DMS 273 (cell line): ENCODE measurements around the gene PPIA.
A peak's percentile ranks its signal among the peaks of the same experiment; 100 is the strongest.

Source experiments
- DNase-seq: peaks from one replicate; lab custom pipeline; 2025; ENCODE audit not compliant: unreplicated experiment; lab: John Stamatoyannopoulos, UW

The PPIA gene

GRCh38 chr7:44796504-44797328, at the start of gene PPIA:
Gene PPIA, plus strand, starts transcription at chr7:44796681. Its CDS starts 44 bp downstream, at chr7:44796725.
- DNase-seq: peak; percentile 100

DNA sequence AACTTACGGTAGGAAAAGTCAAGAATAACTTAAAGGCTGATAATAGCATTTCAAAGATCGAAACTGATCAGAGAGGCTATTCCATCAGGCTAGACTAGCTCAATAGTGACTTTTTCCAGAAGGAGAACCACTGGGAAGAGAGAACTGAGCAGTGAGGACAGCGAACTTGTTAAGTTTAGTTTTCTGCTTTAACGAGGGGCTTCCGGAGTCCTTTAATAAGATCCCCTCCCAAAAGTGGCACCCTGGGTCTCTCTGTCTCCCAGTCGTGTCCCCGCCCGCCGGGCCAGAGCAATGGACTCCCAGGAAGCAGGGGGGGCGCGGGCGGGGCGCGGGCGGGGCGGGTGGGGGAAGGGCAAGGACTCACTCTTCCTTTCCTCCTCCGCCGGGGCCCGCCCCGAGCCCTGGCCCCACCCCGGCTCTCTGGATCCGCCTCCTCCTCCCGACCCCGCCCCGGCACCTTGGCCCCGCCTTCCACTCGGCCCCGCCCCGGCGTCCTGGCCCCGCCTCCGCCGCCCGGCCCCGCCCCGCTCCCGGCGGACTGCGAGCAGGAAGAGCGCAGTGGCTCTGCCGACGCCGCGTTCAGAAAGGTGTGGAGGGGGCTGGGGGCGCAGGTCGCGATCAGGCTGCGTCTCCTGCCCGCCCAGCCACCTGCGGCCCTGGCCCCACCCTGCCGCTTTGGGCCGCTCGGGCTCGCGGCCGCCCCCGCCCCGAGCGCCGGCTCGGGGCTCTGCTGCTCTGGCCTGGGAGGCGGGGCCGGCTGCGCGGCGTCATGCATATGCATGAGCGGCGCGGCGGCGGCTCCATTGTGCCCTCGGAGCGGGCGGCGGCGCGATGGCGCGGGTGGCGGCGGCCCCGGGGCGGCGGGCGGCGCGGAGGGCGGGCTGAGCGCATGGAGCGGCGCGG, 48.2 kb upstream of the PPIA start, which contains the start of gene ZMIZ2:
Gene ZMIZ2 (plus strand): TSS at position 803 of the 903 bp plus-strand sequence. CDS start 7,403 bp downstream, outside the sequence.
- peak; percentile 97 for DNase-seq

GRCh38 chr7:44748948-44749731, 47.3 kb upstream of the PPIA start:
- DNase-seq: peak; percentile 52

- DNase-seq: no peak
Measured at GRCh38 chr7:44749992-44750391, 46.5 kb upstream of the PPIA start.

DNA sequence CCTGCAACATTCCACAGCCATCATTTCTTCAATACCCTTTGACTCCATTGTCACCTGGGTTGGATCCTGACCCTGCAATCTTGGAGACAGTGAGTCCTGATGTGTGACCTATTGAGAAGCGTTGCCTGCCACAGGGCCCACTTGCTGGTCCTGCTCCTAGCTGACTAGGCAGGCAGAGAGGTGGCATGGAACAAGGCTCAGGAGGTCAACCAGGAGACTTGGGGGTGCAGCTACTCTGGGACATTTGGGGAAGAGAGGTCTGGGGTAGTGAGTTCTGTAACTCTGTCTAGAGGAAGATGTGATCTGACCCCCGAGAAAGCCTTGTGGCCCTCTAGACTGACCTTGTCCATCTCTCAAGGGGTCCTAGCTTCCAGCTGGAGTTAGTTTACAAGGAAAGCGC, 46.1 kb upstream of the PPIA start:
- DNase-seq: no peak

- peak; percentile 42 for DNase-seq
Measured at GRCh38 chr7:44750921-44751571, 45.4 kb upstream of the PPIA start.

GRCh38 chr7:44752822-44753221, 43.7 kb upstream of the PPIA start:
- DNase-seq: no peak

- no peak for DNase-seq
Measured at GRCh38 chr7:44754802-44755697, 41.4 kb upstream of the PPIA start.

DNA sequence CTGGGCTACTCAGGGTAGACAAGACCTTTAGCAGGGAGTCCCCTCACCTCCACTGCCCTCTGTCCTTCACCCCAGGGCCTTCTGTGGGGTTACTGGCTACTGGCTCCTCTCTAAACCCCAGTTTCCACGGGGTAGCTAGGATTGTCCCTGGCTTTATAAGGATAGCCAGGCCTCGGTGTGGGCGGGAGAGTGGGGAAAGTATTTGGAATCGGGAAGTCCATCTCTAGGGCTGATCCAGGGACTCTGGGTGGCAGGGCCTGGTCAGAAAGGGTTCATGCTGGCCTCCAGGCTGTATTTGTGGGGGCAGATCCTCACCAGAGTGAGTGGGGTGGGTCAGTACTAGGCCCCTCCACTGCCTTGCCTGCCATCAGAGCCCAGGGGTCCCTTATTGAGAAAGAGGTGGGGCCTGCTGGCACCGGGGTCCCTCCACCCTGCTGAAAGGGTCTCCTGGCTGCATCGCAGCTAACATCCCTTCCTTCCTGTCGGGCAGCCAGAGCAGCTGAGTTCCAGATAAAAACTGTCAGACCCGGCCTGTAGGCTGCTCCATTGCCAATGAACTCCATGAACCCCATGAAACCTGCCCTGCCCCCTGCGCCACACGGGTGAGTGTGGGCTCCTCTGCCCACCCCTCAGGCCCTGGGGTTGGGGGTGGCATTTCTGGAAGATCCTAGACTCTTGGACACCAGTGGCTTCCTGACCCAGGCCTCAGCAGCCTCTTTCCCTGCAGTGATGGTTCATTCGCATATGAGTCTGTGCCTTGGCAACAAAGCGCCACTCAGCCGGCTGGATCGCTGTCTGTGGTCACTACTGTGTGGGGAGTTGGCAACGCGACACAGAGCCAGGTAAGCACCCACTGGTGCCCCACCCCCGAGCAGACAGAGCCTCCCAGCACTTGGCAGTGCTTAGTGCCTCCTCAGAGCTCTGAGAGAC, 40.5 kb upstream of the PPIA start:
- no peak for DNase-seq

DNA sequence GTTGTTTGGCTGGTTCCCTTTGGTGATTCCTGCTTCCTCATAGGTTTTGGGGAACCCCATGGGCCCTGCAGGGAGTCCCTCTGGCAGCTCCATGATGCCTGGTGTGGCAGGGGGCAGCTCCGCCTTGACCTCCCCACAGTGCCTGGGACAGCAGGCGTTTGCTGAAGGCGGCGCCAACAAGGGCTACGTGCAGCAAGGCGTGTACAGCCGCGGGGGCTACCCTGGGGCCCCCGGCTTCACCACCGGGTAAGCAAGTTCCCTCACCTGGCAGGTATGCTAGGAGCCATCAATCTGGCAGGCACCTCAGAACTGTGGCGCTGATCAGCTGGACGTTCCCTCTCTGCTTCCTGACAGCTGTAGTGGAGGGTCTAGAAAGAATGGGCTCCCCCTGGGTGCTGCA, 39.6 kb upstream of the PPIA start:
- no peak for DNase-seq

GRCh38 chr7:44757311-44757710, 39.2 kb upstream of the PPIA start:
- DNase-seq: peak; percentile 52

DNA sequence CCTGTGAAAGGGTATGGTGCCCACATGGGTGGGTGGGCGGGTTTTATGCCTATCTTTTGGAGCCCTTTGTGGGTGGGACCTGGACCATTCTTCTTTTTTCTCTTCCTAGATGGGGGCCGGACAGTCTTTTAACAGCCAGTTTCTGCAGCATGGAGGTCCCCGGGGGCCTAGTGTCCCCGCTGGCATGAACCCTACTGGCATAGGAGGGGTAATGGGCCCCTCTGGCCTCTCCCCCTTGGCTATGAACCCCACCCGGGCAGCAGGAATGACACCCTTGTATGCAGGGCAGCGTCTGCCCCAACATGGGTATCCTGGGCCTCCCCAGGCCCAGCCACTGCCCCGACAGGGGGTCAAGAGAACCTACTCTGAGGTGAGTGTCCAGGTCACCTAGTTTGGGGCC, 38.7 kb upstream of the PPIA start:
- no peak for DNase-seq

GRCh38 chr7:44759246-44759645, 37.2 kb upstream of the PPIA start:
- DNase-seq: no peak

DNA sequence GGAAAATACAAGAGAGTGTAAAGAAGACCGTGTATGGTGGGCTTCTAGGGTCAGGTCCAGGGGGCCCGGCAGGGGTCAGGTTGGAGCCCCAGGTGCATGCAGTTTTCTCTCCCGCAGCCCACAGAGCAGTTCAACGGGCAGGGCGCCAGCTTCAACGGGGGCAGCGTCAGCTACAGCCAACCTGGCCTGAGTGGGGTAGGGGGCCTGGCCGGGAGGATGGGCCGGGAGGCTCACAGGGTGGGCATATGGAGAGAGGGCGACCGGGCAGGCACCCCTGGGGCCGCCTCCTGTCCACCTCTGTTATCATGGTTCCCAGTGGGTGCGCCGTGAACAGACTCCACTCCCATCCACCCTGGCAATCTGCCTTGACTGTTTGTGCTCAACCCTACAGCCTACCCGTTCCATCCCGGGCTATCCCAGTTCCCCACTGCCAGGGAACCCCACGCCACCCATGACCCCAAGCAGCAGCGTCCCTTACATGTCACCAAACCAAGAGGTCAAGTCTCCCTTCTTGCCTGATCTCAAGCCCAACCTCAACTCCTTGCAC, 36.4 kb upstream of the PPIA start:
- no peak for DNase-seq

- DNase-seq: no peak
Measured at GRCh38 chr7:44761207-44762161, 35.0 kb upstream of the PPIA start.

DNA sequence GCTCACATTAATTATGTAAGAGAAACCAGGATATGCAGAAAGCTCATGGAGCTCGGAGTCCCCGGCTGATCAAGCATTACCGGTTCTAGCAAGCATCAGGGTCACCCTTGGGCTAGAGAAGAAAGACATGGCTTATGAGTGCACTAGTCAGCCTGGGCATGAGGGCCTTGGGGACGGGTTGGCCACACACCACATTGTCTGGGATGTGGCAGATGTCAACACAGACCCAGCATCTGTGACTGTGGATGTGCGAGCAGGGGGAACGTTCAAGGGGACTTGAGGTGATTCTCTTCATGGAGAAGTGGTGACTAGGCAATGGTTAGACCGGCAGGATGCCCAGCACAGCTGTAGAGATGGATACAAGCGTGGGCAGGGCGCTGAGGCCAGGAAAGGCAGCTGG, 34.2 kb upstream of the PPIA start:
- no peak for DNase-seq
